Fibroblast of pulmonary artery (primary cell): ENCODE measurements around the gene TFAP2A.

ENCODE experiments used
- DNase-seq: peaks from one replicate; pipeline ENCODE4 v3.0.0-alpha.2; 2010; ENCODE audit warnings: low read depth
- H3K4me3 ChIP-seq: replicated peaks from 2 replicates; pipeline ENCODE4 v1.5.1; 2011; ENCODE audit warnings: low read depth, mild to moderate bottlenecking, control low read depth, low read length, moderate library complexity
- TF ChIP-seq, protein P1 (sequence below): IDR thresholded peaks from 2 replicates; pipeline ENCODE4 v1.5.1; 2011; ENCODE audit warnings: mild to moderate bottlenecking, control low read depth, low read length, inconsistent platforms; ENCODE audit errors: missing control alignments

Gene TFAP2A

DNA sequence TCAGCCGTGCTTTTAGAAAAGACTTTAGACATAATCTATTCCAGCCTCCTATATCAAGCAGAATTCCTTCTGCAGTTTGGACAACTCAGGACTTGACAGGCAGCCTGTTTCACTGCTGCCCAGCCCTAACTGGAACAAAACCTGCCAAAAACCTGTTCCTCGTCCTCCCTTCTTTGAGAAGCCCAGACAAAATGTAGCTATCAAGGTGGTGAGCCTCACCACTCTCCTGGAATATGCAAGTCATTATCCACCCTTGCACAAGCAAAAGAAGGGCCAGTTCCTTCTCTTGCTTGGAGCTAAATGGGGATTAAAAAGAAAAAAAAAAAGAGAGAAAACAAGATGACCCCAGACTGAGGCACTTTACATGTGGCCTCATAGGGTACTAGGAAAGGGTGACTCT, 64.2 kb downstream of the TFAP2A start:
- TF ChIP-seq, protein P1, sequence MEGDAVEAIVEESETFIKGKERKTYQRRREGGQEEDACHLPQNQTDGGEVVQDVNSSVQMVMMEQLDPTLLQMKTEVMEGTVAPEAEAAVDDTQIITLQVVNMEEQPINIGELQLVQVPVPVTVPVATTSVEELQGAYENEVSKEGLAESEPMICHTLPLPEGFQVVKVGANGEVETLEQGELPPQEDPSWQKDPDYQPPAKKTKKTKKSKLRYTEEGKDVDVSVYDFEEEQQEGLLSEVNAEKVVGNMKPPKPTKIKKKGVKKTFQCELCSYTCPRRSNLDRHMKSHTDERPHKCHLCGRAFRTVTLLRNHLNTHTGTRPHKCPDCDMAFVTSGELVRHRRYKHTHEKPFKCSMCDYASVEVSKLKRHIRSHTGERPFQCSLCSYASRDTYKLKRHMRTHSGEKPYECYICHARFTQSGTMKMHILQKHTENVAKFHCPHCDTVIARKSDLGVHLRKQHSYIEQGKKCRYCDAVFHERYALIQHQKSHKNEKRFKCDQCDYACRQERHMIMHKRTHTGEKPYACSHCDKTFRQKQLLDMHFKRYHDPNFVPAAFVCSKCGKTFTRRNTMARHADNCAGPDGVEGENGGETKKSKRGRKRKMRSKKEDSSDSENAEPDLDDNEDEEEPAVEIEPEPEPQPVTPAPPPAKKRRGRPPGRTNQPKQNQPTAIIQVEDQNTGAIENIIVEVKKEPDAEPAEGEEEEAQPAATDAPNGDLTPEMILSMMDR: no peak
- no peak for DNase-seq
- no peak overlapping the region for H3K4me3 ChIP-seq

DNA sequence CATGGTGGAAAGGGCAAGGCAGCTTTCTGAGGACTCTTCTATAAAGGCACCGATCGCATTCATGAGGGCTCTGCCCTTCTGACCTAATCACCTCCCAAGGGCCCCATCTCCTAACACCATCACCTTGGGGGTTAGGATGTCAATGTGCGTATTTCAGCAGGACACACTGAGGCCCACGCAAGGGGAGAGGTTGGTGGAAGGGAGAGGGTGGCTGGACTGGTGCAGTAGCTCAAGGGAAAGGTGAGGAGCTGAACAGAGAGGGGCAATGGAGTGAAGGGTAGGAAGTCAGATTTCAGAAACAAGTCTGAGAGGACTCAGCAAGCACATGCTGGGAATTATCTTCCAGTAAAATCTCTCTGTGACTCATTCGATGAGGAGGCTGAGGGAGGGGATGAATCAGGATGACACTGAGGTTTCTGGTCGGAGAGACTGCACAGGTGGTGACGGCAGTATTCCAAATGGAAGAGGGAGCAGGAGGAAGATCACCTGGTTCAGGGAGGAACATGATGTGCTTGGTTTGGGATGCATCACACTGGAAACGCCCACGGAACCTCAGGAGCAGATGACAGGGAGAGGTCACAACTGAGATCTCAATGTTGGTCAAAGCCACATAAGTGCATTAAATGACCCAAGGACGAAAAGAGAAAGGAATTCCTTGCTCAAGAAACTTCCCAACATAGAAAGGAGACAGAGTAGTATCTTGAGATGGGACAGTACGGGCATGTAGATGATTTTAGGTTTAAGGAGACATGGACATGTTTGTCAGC, 67.1 kb downstream of the TFAP2A start:
- TF ChIP-seq, protein P1: no peak
- DNase-seq: no peak
- H3K4me3 ChIP-seq: no peak overlapping the region
